Measurements from ENCODE around the gene CPTP. TPM values are rescaled to one million over a fixed set of nuclear protein-coding genes. Genes with fewer than 3 reads are reported as not detected.

The CPTP gene
- total and polyA plus RNA-seq, 2 of the 13 experiments (the other 11 are each of a cell fraction or from before 2014, with no cell fraction given) = 5.5 to 9.3 TPM

DNA sequence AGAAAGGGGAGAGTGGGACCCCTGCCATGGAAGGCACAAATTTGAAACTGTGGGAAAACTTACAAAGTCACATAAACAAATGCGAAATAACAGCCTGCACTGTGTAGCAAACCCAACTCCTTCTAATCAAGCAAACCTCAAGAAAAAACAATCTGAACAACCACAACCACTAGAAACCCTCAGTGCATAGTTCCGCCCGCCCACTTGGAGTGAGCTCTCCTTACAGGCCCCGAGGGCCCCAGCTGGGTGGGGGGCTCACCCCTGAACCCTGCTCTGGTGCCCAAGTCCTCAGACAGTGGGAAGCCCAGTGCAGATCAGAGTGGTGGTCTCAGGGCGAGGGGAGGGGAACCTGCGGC is 34.7 kb downstream of the CPTP start (continued):
- TF ChIP-seq ZKSCAN1 (IDR thresholded peaks at IDR 0.05; ENCODE audit: low read length) (no peak), ZFP41 (CRISPR knock-in tag; IDR thresholded peaks at IDR 0.05; ENCODE audit: borderline replicate concordance) (no peak), MEIS2 (CRISPR knock-in tag; IDR thresholded peaks at IDR 0.05) (no peak), SIX4 (CRISPR knock-in tag; IDR thresholded peaks at IDR 0.05) (no peak), ATF1 (CRISPR knock-in tag; IDR thresholded peaks at IDR 0.05) (no peak), ZIK1 (CRISPR knock-in tag; IDR thresholded peaks at IDR 0.05; ENCODE audit: borderline replicate concordance, low read depth) (no peak), U2AF1 (optimal IDR thresholded peaks at IDR 0.05; ENCODE audit: low read depth, low read length) (peak; percentile 36), SSRP1 (CRISPR knock-in tag; IDR thresholded peaks at IDR 0.05) (no peak), ADNP (CRISPR knock-in tag; IDR thresholded peaks at IDR 0.05) (no peak), ARNT (IDR thresholded peaks at IDR 0.05) (no peak), IRX3 (CRISPR knock-in tag; IDR thresholded peaks at IDR 0.05; ENCODE audit: borderline replicate concordance, low read depth) (no peak), ZSCAN30 (CRISPR knock-in tag; IDR thresholded peaks at IDR 0.05) (no peak), KLF12 (CRISPR knock-in tag; IDR thresholded peaks at IDR 0.05; ENCODE audit: borderline replicate concordance) (no peak)
- TF ChIP-seq, protein P1, sequence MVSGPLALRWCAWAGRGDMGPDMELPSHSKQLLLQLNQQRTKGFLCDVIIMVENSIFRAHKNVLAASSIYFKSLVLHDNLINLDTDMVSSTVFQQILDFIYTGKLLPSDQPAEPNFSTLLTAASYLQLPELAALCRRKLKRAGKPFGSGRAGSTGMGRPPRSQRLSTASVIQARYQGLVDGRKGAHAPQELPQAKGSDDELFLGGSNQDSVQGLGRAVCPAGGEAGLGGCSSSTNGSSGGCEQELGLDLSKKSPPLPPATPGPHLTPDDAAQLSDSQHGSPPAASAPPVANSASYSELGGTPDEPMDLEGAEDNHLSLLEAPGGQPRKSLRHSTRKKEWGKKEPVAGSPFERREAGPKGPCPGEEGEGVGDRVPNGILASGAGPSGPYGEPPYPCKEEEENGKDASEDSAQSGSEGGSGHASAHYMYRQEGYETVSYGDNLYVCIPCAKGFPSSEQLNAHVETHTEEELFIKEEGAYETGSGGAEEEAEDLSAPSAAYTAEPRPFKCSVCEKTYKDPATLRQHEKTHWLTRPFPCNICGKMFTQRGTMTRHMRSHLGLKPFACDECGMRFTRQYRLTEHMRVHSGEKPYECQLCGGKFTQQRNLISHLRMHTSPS (CRISPR knock-in tag; IDR thresholded peaks at IDR 0.05; ENCODE audit: low read depth) = no peak
- TF ChIP-seq, protein P2, sequence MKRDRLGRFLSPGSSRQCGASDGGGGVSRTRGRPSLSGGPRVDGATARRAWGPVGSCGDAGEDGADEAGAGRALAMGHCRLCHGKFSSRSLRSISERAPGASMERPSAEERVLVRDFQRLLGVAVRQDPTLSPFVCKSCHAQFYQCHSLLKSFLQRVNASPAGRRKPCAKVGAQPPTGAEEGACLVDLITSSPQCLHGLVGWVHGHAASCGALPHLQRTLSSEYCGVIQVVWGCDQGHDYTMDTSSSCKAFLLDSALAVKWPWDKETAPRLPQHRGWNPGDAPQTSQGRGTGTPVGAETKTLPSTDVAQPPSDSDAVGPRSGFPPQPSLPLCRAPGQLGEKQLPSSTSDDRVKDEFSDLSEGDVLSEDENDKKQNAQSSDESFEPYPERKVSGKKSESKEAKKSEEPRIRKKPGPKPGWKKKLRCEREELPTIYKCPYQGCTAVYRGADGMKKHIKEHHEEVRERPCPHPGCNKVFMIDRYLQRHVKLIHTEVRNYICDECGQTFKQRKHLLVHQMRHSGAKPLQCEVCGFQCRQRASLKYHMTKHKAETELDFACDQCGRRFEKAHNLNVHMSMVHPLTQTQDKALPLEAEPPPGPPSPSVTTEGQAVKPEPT (CRISPR knock-in tag; IDR thresholded peaks at IDR 0.05; ENCODE audit: low read depth) = no peak
- TF ChIP-seq, protein P3, sequence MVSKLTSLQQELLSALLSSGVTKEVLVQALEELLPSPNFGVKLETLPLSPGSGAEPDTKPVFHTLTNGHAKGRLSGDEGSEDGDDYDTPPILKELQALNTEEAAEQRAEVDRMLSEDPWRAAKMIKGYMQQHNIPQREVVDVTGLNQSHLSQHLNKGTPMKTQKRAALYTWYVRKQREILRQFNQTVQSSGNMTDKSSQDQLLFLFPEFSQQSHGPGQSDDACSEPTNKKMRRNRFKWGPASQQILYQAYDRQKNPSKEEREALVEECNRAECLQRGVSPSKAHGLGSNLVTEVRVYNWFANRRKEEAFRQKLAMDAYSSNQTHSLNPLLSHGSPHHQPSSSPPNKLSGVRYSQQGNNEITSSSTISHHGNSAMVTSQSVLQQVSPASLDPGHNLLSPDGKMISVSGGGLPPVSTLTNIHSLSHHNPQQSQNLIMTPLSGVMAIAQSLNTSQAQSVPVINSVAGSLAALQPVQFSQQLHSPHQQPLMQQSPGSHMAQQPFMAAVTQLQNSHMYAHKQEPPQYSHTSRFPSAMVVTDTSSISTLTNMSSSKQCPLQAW (CRISPR knock-in tag; IDR thresholded peaks at IDR 0.05) = peak; percentile 5; the same call in 1 of the 2 replicates
- TF ChIP-seq, protein P4, sequence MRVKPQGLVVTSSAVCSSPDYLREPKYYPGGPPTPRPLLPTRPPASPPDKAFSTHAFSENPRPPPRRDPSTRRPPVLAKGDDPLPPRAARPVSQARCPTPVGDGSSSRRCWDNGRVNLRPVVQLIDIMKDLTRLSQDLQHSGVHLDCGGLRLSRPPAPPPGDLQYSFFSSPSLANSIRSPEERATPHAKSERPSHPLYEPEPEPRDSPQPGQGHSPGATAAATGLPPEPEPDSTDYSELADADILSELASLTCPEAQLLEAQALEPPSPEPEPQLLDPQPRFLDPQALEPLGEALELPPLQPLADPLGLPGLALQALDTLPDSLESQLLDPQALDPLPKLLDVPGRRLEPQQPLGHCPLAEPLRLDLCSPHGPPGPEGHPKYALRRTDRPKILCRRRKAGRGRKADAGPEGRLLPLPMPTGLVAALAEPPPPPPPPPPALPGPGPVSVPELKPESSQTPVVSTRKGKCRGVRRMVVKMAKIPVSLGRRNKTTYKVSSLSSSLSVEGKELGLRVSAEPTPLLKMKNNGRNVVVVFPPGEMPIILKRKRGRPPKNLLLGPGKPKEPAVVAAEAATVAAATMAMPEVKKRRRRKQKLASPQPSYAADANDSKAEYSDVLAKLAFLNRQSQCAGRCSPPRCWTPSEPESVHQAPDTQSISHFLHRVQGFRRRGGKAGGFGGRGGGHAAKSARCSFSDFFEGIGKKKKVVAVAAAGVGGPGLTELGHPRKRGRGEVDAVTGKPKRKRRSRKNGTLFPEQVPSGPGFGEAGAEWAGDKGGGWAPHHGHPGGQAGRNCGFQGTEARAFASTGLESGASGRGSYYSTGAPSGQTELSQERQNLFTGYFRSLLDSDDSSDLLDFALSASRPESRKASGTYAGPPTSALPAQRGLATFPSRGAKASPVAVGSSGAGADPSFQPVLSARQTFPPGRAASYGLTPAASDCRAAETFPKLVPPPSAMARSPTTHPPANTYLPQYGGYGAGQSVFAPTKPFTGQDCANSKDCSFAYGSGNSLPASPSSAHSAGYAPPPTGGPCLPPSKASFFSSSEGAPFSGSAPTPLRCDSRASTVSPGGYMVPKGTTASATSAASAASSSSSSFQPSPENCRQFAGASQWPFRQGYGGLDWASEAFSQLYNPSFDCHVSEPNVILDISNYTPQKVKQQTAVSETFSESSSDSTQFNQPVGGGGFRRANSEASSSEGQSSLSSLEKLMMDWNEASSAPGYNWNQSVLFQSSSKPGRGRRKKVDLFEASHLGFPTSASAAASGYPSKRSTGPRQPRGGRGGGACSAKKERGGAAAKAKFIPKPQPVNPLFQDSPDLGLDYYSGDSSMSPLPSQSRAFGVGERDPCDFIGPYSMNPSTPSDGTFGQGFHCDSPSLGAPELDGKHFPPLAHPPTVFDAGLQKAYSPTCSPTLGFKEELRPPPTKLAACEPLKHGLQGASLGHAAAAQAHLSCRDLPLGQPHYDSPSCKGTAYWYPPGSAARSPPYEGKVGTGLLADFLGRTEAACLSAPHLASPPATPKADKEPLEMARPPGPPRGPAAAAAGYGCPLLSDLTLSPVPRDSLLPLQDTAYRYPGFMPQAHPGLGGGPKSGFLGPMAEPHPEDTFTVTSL (CRISPR knock-in tag; IDR thresholded peaks at IDR 0.05; ENCODE audit: borderline replicate concordance) = no peak
- TF ChIP-seq, protein P5, sequence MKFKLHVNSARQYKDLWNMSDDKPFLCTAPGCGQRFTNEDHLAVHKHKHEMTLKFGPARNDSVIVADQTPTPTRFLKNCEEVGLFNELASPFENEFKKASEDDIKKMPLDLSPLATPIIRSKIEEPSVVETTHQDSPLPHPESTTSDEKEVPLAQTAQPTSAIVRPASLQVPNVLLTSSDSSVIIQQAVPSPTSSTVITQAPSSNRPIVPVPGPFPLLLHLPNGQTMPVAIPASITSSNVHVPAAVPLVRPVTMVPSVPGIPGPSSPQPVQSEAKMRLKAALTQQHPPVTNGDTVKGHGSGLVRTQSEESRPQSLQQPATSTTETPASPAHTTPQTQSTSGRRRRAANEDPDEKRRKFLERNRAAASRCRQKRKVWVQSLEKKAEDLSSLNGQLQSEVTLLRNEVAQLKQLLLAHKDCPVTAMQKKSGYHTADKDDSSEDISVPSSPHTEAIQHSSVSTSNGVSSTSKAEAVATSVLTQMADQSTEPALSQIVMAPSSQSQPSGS (CRISPR knock-in tag; IDR thresholded peaks at IDR 0.05) = no peak
